ENCODE data around the gene RNGTT.

GRCh38 chr6:88698661-88699060 is 264.8 kb downstream of the RNGTT start:
- TF ChIP-seq CTCF (IDR thresholded peaks at IDR 0.05) (no peak), POLR2A (IDR thresholded peaks at IDR 0.05) (no peak)
